H1 (cell line): ENCODE data around the gene SLC34A1. TPM values are rescaled to one million over a fixed set of nuclear protein-coding genes. Genes with fewer than 3 reads are reported as not detected.

Experiments
- CBX8 ChIP-seq: fragments of 300-800, 300-1000 bp; sonication (generic); IDR thresholded peaks from 2 replicates; pipeline ENCODE4 v1.7.1; 2016; ENCODE audit warnings: low read depth, low read length, borderline replicate concordance
- CHD7 ChIP-seq: fragments of 300-600 bp; sonication (generic); IDR thresholded peaks from 2 replicates; pipeline ENCODE4 v1.7.1; 2012; ENCODE audit warnings: low read length, moderate library complexity, mild to moderate bottlenecking, inconsistent platforms; ENCODE audit not compliant: insufficient replicate concordance
- EGR1 ChIP-seq: IDR thresholded peaks from 2 replicates; pipeline ENCODE4 v1.6.1; 2011; ENCODE audit warnings: low read depth, low read length, borderline replicate concordance
- HDAC6 ChIP-seq: IDR thresholded peaks from one replicate; pipeline ENCODE4 v1.7.1; 2012; ENCODE audit warnings: low read depth, mild to moderate bottlenecking, inconsistent platforms, low read length, moderate library complexity
- KDM5A ChIP-seq: fragments of 200-600 bp; IDR thresholded peaks from 2 replicates; pipeline ENCODE4 v1.7.1; 2012; ENCODE audit warnings: mild to moderate bottlenecking, low read length, inconsistent platforms, mixed read lengths
- polyA plus RNA-seq, 7 experiments: library from polyadenylated mRNA; depleted of rRNA in 3 of 7; stranded (reverse) in 5 of 7; unstranded in 2 of 7; fragments of >200 nt in 5 of 7; fragments of 200-250 nt in 2 of 7; gene quantifications; 1 replicate in 5 of 7; 2 replicates in 1 of 7; 4 replicates in 1 of 7; pipeline versions ENCODE4 v1.2.1 to v1.2.3, GENCODE V29; 2011 to 2013; ENCODE audit warnings: missing spikeins in 2 of 7, mixed read lengths in 2 of 7
- total RNA-seq: library from RNA; stranded (reverse); fragmentation: NEBNext Ultra II Directional; extraction: Animal tissue kit (Norgen Biotek cat#: 25700); gene quantifications from 2 replicates; pipeline ENCODE4 v1.2.1, GENCODE V29; 2021

Gene SLC34A1
- total and polyA plus RNA-seq, 2 of the 8 experiments (the other 6 are each of a cell fraction or from before 2014, with no cell fraction given): not detected

- TF ChIP-seq CHD7: no peak
- TF ChIP-seq KDM5A: no peak
- no peak for TF ChIP-seq HDAC6
- TF ChIP-seq CBX8: no peak
- TF ChIP-seq EGR1: no peak
These were observed 30.2 kb downstream of the SLC34A1 start (continued) for GRCh38 chr5:177414481-177414880.
